ENCODE measurements around the gene RUNX3.
"Not testable (repeated sequence)": the region's sequence is repeated elsewhere in the genome, so short reads cannot be mapped to it uniquely, and the experiment has no call there.

Gene RUNX3

GRCh38 chr1:24900486-24900849 lies 29.6 kb downstream of the RUNX3 start:
- DNase-seq = no peak

DNA sequence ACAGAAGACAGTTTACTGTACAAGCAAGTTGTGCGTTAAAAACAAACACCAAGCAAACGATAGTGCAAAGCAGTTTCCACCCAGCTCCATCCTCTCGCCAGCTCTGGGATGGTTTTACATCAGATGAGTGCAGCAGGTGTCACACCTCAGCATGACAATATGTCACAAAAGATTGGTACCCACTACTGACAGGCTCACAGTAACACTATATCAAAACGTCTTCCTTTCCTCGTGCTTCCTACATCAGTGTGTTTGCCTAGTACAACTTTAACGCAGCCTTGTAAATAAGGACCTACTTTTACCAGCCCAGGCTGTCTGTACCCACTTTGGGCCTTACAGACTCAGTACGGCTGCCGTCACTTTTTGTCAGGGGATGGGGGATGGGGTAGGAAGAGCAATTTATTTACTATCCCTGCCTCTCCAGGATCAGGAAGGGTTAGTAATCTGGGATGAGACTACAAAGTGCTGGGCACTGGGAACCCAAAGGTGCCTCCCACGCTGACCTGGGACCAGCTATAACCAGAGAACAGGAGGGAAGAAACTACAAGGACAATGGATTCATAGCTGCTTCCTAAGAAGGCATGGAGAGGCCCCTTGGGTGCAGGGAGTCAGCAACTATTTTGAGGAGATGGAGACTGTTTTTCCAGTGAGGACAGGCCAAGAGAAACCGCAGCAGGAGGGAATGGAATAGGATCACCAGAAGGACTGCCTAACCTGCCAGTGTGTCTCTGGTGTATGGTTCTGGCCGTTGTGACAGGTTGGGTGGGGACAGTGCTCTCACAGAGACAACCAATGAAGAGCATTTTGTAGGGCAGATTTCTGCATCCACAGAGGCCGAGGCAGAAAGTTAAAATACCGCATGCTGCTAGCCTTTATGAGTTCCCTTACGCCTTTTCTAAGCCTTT lies 30.2 kb downstream of the RUNX3 start:
- DNase-seq = no peak

GRCh38 chr1:24898909-24899439 lies 31.1 kb downstream of the RUNX3 start:
- DNase-seq = no peak

GRCh38 chr1:24898152-24898908 lies 31.7 kb downstream of the RUNX3 start:
- DNase-seq = peak; percentile 56

GRCh38 chr1:24897263-24898151 lies 32.6 kb downstream of the RUNX3 start:
- no peak for DNase-seq

DNA sequence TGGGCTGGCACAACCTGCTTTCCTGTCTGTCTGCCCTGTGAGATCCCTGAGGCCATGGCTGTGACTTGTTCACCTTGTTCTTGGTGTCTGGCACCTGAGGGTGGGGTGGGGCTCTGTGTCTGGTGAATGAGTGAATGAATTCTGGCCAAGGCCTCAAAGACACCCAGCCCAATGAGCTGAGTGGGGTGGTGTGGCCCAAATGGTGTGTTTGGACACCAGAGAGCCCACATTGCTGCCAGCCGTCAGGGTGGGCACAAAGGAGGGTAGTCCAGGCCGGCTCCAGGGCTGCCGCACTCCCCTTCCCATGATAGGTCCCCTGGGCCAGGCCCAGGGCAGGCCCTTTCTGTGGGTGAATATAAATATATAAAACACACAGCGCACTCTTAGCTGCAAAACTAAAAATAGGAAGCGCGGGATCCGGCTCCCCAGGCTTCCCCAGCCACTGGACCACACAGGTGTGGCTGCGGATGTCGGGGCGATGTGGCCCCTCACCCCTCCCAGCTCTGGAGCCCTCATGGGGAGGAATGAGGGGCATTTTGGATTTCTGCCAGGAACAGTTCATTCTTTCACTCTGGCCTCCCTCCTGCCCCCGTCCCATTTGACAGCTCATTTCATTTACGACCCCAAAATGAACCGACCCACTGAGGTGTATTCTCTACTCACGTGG lies 33.3 kb downstream of the RUNX3 start:
- DNase-seq = no peak

DNA sequence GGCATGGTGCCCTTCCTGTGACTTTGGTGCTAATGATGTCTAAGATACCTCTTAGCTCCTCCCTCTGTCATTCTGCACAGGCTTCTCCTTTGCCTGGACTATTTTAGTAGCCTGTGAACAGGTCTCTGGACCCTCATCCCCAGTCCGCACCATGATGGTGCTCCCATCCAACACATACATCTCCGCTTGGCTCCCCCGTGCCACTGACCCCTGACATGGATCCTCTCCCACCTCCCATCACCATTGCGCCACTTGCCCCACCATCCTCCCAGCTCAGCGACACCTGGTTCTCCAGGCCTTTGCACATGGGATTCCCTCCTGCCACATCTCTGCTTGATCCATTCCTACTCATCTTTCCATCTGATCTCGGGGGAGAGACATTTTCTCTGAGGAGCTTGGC lies 33.9 kb downstream of the RUNX3 start:
- DNase-seq = no peak

- DNase-seq = no peak
Observed at GRCh38 chr1:24895511-24895910, 34.6 kb downstream of the RUNX3 start.

GRCh38 chr1:24894002-24894401 lies 36.1 kb downstream of the RUNX3 start:
- DNase-seq = no peak

GRCh38 chr1:24893431-24893830 lies 36.6 kb downstream of the RUNX3 start:
- DNase-seq = no peak

- no peak for DNase-seq
Observed at GRCh38 chr1:24892188-24893153, 37.6 kb downstream of the RUNX3 start.

DNA sequence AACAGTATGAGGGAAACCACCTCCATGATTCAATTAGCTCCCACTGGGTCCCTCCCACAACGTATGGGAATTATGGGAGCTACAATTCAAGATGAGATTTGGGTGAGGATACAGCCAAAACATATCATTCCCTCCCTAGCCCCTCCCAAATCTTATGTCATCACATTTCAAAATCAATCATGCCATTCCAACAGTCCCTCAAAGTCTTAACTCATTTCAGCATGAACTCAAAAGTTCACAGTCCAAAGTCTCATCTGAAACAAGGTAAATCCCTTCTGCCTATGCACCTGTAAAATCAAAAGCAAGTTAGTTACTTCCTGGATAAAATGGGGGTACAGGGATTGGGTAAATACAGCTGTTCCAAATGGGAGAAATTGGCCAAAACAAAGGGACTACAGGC lies 38.7 kb downstream of the RUNX3 start:
- not testable (repeated sequence) for DNase-seq

DNA sequence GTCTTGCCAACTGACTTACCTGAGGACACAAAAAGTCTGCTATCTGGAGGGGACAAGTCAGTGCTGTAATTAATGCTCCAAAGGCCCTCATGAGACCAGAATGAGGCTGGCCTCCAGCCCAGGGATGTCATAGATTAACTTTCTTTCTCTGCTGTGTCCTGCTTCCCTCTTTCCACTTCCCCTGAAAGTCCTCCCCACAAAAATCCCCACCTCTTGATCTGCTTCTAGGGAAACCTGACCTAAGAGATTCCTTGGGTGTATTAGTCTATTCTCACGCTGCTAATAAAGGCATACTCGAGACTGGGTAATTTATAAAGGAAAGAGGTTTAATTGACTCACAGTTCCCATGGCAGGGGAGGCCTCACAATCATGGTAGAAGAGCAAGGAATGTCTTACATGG lies 39.2 kb downstream of the RUNX3 start:
- DNase-seq = no peak

GRCh38 chr1:24888971-24889676 lies 41.0 kb downstream of the RUNX3 start:
- DNase-seq = no peak

DNA sequence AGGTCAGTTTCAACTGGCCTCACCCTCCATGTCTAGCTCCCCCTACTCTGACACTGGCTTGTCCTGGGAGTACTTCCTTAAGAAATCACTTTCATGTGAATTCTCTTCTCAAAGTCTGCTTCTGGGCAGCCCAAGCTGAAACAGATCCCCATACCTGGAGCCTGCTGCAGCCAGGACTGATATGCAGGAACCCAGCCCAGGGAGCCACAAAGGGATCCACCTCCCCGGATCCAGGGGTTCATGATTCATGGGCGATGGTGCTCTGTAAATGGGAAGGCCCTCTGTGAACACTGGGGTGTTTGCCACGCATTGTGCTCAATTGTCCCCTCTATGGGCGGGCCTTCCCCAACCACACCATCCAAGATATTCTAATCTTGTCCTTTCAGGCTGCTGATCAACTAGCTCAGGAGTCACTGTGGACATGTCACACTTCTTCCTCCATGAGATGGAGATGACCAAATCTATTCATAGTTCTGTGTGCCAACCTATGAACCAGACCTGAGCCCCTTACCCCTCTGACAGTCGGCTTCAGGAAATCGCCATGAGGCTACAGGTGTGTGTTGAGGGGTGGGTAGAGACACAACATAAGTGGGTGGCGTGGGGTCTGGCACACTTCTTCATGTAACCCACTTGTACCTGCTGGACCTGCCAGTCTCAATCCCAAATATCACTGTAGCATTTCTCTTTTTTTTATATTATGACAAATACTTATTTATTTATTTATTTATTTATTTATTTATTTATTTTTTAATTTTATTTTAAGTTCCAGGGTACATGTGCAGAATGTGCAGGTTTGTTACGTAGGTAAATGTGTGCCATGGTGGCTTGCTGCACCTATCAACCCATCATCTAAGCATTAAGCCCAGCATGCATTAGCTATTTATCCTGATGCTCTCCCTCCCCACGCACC lies 41.8 kb downstream of the RUNX3 start:
- DNase-seq = no peak

DNA sequence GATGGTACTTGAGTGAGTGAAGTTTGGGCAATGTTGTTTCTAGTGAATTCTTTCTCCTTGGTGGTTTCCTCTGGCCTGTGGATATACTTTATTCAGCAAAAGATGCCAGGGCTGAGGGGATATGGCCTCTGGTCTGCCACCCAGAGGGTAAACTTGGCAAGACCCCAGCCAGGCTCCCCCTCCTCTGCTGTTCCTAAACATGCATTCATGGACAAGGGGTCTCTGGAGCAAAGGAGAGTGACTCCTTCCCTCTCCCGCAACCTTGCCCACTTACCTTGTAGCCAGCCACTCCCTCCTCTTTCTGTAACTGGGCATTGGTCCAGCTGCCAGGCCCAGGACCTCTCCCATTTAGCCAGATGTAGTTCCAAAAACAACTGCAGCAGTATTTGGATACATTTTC lies 43.8 kb downstream of the RUNX3 start:
- DNase-seq = no peak

GRCh38 chr1:24884751-24885150 lies 45.3 kb downstream of the RUNX3 start:
- no peak for DNase-seq

GRCh38 chr1:24881034-24881433 lies 49.0 kb downstream of the RUNX3 start:
- no peak for DNase-seq
